AG09319 (cell line): ENCODE results near the gene COLEC11.
"Not testable (repeated sequence)": the region's sequence is repeated elsewhere in the genome, so short reads cannot be mapped to it uniquely, and the experiment has no call there.

ENCODE experiments used
- DNase-seq: peaks from one replicate; pipeline ENCODE4 v3.0.0-alpha.2; 2010; ENCODE audit warnings: low read depth; ENCODE audit errors: extremely low read depth
- CTCF ChIP-seq: IDR thresholded peaks from 2 replicates; pipeline ENCODE4 v1.5.1; 2011; ENCODE audit warnings: low read depth, mild to moderate bottlenecking, inconsistent platforms, low read length, moderate library complexity

COLEC11 gene

GRCh38 chr2:3563521-3563976 lies 31.4 kb upstream of the COLEC11 start:
- DNase-seq = no peak
- TF ChIP-seq CTCF = no peak

GRCh38 chr2:3565117-3565516 lies 29.8 kb upstream of the COLEC11 start:
- TF ChIP-seq CTCF = no peak
- no peak for DNase-seq

GRCh38 chr2:3566806-3567205 lies 28.1 kb upstream of the COLEC11 start:
- TF ChIP-seq CTCF = no peak
- no peak for DNase-seq

- DNase-seq = not testable (repeated sequence)
These were observed 25.3 kb upstream of the COLEC11 start for GRCh38 chr2:3569656-3570055.

GRCh38 chr2:3571284-3571683 lies 23.6 kb upstream of the COLEC11 start:
- DNase-seq = no peak
- no peak for TF ChIP-seq CTCF

GRCh38 chr2:3572620-3573019 lies 22.3 kb upstream of the COLEC11 start:
- DNase-seq = no peak
- TF ChIP-seq CTCF = no peak

- TF ChIP-seq CTCF = no peak
- DNase-seq = no peak
These were observed 20.8 kb upstream of the COLEC11 start for GRCh38 chr2:3574155-3574554.

- no peak for DNase-seq
- no peak for TF ChIP-seq CTCF
These were observed 19.2 kb upstream of the COLEC11 start for GRCh38 chr2:3575534-3576262.

GRCh38 chr2:3576263-3576630 lies 18.7 kb upstream of the COLEC11 start:
- not testable (repeated sequence) for DNase-seq
